Superior temporal gyrus (tissue), 1 donor: ENCODE results near the gene GAS2.
"Not testable (repeated sequence)": the region's sequence is repeated elsewhere in the genome, so short reads cannot be mapped to it uniquely, and the experiment has no call there.

Experiments used
- DNase-seq: peaks from one replicate; pipeline ENCODE4 v3.0.0-alpha.2; 2016; ENCODE audit errors: extremely low spot score

Gene GAS2

DNA sequence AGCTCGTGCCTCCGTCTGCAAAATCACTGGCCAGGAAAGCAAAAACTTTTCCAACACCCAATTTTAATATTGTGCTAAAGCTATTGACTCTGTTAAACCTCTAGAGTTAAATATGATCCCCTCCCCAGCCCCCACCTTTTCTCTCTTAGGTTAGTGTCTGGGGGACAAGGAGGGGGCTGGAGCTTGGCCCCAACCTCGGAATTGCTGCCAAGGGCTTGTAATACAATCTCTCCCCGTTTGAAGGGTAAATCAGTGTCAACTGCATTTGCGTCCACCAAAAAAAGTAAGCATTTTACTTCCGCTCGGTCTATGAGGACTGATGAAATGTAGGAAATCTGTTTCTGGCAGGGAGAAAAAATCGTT lies at the start of gene GAS2:
GAS2 (plus strand) TSS at position 287 of the 363 bp plus-strand sequence. CDS start 8,259 bp downstream, outside the sequence.
- DNase-seq, result no peak

DNA sequence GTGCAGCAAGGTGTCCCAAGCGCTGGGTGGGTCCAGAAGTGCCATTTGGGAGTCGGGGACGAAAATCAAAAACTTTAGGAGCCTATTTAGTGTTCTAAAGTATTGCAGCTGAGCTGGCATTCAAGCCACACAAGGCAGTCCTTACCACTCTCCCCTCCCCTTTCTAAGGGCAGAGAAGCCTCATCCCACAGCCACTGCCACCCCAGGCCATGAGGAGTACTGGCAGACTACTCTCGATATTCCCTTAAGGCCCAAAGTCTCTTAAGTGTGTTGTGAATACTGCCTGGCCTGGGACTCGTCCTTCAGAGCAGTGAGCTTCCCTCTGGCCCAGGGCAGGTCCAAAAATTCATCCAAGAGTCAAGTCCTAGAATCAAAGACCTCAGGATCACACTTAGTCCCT lies 48.5 kb upstream of the GAS2 start:
- no peak for DNase-seq

DNA sequence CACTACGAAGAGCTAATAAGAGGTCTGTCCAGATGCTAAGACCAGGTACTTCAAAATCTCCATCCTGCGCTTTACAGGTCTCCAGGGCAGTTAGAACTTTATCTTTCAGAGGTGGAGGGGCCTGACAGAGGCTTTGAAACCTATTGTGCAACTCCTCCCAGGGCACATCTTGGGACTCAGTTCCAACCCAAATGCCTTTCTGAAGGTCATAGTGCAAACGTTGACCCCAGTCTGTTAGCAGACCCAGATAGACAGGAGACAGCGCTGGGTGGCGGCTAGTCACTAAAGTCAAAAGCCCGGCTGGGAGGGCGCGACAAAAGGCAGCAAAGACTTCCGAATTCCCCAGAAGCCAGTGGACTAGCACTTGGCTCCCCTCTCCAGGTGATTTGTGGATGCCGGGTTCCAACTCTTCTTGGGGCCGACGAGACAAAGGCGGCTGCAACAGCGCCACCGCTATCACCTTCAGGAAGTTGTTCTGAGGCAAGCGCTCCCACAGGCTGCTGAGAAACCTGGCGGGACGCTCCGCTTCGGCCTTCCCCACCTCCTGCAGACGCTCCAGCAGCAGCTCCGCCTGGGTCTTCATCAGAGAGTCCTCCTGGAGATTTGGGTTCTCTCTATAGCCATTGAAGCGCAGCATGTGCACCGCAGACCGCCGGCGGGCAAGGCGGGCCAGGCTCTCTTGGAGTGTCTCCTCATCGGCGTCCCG lies 41.5 kb upstream of the GAS2 start:
- peak; percentile 78 for DNase-seq

DNA sequence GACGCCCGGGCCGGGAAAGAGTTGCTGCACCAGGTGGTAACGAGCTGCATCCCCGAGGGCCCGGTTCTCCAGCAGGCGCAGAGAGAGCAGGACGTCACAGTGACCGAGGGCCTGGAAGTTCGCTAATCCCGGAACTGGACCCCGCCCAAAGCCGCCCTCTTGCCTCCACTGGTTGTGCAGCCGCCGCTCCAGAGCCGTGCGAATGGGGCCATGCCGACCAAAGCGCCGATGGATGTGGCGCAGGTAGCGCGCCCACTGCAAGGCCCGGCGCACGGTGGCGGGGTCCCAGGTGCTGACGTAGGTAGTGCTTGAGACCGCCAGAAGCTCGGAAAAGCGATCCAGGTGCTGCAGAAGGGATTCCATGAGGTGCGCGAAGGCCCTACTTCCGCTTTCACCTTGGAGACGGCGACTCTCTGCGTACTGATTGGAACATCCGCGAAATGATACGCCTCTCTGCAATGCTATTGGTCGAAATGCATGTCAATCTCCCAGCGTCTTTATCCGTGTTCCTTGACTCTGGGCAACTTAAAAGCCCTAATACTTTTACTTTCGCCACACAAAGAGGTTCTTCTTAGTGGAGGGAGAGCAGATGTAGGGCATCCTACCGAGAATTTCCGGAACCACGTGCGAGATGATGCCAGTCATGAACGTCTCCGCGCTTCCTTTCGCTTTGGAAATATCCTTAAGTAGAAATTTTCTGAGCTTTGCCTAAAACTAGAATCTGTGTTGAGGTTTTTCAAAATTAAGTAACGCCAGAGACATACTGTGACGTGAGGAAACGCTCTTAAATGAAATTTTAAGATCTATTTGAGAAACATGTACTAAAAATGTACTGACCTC lies 40.7 kb upstream of the GAS2 start, which contains the start of gene FANCF:
FANCF (minus strand) TSS at position 376 of the 840 bp plus-strand sequence; CDS start at position 363, 13 bp downstream.
- DNase-seq, result peak; percentile 100

DNA sequence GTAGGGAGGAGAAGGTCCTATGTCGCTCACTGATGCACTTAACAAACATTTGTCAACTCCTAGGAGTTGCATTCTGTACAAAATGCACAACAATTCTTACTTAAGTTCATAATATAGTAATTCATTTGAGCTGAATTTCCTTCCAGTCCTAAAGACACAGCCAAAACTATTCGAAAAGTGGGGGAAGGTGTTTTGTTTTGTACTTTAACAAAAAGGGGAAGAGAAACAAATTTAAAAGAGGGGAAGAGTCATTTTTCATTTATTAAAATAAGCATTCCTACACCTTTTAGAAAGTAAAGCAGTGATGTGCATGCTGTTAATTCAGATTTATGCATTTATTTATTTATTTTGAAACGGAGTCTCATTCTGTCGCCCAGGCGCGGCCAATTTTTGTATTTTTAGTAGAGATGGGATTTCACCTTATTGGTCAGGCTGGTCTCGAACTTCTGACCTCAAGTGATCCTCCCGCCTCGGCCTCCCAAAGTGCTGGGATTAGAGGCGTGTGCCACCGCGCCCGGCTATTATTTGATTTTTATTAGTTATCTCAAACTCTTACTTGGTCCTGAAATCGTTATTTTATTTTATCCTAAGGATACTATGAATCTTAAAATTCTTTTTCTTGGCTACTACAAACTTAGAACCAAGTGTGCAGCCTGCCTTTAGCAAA lies 39.7 kb upstream of the GAS2 start:
- no peak for DNase-seq

DNA sequence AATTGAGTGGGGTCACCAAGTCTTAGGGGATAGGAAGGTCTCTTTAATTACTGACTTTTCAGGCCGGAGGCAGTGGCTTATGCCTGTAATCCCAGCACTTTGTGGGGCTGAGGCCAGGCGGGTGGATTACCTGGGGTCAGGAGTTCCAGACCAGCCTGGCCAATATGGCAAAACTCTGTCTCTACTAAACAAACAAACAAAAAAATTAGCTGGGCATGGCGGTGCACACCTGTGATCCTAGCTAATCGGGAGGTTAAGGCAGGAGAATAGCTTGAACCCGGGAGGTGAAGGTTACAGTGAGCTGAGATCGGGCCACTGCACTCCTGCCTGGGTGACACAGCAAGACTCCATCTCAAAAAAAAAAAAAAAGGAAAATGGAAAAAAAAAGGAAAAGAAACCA lies 39.0 kb upstream of the GAS2 start:
- DNase-seq, result no peak

DNA sequence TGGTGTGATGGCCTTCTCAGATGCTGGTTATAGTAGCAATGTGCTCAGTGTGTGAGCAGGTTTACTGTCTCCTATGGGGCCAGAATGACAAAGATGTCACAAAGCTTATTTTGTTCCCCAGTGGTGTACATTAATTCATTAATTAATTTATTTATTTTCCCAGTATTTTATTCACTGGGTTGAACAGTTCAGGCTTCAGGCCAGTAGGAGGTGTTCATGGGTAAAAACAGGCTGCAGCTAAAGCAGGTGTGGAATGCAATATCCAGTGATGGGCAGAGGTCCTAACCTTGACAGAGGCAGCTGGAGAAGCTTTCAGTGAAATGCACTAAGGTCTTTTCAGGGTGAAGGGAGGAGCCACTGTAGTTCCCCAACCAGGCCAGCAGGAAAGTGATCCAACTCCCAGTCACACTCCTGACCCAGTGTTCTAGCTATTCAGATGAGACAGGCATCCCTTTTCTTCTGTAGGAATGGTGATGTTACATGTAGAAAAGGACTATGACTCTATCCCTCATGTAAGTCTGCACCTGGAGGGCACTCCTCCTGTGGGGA lies 33.0 kb upstream of the GAS2 start:
- no peak for DNase-seq

DNA sequence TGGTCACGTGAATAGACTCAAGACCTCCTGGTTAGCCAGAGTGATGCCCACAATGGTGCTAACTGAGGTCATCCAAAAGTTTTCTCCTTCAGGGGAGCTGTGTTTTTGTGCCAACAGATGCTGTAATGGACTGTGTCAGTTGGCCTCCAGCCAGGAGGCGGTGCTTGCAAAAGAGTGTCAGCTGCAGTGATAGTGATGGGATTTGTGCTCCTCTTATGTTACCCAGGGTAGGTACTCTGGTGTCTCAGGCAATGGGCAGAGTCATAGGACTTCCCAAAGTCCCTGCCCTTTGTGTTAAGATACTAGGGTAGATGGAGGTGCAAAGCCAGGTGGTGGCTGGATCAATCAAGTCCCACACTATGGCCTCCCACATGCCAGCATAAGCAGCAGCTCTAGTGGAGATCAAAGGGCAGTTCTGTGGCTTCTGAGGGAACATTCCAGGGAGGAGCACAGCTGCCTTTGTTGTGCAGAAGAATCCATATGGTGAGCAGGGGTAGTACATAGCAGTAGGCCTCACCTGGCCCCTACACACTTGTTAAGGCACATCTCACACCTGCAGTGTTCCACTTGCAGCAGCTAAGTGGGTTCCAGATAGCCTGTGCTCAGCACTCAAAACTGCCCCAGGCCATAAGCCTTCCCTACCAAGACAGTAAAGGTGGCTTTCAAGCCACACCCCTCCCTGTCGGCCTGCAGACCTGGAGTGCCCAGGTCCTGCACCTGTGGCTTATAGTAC lies 31.3 kb upstream of the GAS2 start:
- no peak for DNase-seq

DNA sequence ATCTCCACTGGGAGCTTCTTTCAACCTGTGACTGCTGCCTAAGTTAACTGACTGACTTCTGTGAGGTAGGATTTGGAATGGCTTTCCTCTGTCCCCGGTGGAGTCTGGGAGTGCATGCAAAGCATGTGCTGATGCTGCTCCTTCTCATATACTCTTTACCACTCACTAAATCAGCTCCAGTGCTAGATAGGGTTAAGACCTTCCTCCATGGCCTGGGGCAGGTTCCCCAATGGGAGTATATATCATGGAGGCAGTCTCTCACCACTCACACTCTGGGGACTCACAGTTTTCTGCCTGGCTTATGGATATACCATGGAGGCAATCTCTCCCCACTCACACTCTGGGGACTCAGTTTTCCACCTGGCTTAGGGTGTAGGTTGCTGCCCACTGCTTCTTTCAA lies 30.7 kb upstream of the GAS2 start:
- no peak for DNase-seq

DNA sequence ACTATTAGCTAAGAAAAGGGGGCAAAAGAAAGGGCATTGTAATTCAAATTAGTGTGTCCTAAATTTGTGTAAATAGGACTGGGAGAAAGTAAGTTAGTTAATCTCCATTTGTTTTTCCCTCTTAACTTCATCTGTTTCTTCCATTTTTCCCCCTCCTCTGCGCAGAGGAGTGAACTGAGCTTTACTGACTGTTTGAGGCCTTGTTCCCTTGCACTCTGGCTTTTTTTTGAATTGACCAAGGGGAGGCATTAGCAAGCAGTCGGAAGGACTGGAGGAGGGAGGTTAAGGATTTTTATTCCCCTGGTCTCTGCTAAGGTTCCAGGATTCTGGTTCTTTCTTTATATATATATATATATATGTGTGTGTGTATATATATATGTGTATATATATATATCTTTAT lies 25.5 kb upstream of the GAS2 start:
- DNase-seq, result no peak

DNA sequence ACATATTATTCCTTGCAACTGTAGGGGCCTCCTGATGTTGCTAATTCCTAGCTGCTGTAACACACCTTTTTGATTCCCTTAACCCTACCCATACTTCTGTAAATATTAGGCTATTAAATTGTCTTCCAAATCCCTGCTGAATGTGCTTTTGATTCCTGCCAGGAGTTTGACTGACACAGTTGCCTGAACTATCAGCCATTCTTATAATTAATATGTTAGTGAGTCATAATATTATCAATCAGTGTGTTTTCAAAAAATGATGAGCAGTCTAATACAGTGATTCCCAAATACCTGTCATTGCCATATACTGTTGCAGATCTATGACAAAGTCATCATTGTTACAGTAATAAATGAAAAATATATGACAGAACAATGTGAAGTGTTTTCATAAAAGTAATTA lies 24.9 kb upstream of the GAS2 start:
- no peak for DNase-seq

DNA sequence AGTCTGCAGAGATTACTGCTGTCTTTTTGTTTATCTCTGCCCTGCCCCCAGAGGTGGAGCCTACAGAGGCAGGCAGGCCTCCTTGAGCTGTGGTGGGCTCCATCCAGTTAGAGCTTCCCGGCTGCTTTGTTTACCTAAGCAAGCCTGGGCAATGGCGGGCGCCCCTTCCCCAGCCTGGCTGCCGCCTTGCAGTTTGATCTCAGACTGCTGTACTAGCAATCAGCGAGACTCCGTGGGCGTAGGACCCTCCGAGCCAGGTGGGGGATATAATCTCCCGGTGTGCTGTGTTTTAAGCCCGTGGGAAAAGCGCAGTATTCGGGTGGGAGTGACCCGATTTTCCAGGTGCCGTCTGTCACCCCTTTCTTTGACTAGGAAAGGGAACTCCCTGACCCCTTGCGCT lies 14.1 kb upstream of the GAS2 start:
- DNase-seq, result not testable (repeated sequence)

DNA sequence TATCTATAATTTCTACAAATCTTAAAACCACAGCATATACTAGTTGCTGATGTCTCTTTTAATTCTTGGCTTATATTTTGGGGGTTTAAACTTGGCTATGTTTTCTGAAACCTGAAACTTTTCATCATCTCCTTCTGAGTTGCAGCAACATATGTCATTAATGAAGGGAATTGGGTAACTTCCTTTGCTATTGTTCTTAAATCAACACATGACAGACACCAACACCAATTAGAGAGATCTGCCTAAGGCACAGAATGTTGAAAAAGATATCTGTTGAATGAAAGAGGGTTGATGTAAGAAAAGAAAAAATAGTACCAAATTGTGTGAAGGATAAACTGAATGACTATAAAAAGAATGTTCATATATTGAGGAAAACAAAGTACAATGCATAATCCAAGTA lies 10.3 kb upstream of the GAS2 start:
- no peak for DNase-seq

DNA sequence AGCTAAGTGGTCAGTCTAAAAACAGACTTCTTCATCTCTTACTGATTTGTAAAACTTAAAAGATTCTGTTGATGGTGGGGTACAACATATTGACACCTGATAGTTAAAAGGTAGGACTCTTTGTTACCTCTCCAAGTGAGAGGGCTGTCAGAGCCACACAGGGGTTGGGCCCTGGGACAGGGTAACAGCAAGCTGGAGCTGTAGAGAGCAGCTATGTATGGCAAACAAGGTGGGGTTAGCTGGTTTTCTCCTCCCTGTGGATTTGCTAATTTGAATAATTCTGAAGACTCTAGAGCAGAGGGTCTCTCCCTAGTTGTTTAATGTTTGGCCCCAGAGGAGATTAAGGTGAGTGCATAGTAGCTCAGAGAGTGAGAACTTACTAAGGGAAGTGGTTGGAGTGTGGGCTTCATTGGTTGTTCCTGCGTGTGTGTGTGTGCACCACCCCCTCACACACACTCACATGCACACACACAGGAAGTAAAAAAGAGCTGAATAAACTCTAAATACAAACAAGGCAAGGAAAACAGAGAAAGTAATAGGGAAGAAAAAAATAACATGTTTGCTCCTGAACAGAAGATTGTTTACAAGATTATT lies 9.2 kb upstream of the GAS2 start:
- DNase-seq, result no peak

DNA sequence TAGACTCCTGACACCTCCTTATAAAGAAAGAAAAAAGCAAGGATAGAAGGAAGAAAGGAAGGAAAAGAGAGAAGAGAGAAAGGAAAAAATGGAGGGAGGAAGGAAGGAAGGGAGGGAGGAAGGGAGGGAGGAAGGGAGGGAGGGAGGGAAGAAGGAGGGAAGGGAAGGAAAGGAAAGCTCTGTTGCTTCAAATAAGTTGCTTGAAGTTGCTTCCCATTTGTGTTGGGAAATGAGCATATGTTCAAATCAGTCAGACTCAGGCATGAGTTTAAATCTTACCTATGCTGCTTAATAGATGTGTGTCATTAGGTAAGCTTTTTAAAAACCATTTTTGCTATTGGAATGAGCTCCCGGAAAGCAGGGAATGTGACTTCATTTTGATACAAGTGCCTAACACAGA lies 6.6 kb upstream of the GAS2 start:
- DNase-seq, result no peak

DNA sequence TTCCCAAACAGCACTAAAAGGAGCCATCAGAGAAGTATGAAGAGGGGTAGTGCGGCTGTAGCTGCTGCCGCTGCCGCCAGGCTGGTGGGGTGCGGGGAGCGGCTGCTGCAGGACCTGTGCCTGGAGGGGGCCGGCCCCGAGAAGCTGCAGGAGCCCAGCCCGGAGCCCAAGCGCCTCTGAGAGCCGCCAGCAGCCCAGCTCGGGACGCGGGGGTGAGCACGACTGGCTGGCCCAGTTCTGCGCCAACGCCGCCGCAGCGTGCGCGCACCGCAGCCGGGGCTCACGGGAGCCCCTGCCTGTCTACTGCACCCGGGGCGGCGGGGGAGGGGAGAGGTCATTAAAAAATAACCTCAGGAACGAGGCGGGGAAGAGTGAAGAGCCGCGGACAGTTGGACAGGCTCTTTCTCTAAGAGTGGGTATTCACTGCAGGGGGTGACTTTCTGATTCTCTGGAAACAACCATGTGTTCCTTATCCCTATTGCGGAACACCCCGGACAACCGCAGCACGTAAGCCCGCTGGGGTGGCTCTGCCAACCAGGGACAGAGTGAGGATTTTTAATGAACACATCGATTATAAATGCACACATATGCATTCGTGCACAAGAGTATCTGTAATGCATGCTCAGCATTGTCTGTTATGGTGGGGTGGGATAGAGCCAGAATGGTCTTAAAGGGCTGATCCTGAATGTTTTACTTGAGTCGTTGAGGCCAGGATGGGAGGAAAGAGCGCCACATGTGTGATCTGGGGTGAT lies 453 bp downstream of the GAS2 start:
- DNase-seq, result peak; percentile 44

DNA sequence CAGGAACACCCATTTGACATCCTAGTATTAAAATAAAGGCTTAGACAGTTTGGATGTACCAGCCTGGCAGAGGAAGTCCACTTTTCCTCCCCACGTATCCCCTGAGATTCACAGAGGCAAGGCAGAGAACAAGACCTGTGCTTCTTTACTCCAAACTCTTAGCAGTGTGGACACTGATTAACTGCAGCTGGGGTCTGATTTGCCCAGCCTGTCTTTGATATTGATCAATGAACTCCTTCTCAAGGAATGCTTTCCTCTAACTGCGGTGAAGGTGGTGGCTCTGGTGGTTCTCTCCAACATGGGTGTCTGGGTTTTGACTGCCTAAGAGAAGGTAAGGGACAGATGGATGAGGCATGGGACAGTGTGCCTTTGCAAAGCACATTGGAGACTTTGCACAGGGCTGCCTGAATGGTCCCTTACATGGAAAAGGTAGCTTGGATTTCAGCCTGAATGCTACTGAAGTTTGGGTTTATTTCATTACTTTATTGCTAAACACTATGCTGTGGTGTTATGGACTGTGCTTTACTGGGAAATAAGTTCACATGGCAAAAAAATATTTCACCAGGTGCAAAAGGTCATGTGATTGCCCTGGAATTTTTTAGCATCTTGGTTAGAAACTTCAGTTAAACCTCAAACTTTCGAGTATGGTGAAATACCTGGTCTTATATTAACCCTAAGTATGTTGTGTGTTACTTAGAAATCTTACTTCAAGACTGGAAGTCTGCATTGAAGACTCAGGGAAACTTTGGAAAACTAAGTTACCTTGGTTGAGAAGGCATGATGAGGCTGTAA lies 1.8 kb downstream of the GAS2 start:
- no peak for DNase-seq

DNA sequence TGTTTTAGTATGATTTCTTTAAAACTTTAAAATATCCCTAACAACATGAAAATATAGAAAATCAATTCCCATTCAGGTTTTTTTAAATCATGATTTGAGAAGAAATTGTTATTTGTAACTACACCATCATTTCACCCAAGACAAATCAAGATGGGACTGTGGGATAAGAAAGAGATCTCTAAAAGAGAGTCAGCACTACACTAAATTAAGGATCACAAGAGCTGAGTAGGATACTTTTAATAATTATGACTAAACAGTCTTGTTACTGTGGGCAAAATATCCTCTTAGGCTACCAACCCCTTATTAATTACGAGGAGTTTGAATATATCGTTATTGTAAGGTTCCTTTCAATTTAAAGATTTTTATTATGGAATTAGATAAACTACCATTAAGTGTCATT lies 3.0 kb downstream of the GAS2 start:
- no peak for DNase-seq

DNA sequence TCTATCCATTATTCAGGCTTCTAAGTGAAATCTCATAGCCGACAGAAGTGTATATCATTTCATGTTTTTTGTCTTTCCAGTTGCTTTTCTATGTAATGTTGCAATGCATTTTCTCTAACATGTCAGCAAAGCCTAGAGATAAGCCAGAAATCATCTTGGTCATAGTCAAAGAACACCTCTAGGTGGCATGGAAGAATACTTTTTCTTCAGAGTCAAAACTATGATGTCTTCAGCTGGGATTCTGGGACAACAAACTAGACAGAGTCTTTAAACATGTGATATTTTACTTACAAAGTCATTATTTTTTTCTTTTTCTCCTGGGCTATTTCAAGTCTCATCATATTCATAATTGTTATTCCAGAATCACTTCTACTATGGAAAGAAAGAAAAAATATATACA lies 4.4 kb downstream of the GAS2 start:
- peak; percentile 76 for DNase-seq

DNA sequence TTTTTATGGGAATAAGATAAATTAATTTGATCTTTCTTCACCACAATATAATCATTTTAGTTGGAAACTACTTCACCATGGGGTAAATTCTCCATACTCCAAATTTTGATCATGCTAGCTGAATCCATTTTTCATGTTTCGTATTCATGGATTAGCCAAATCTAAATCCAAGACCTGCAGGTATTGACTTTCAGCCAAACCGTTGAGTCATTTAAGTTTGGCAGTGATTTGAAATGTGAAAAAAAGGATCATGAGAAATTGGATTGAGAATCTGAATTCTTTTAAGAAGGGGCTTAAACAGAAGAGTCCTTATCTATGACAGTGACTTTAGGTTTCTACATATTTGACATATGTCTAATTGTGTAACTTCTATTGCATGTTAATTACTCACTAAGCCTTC lies 5.3 kb downstream of the GAS2 start:
- DNase-seq, result no peak
